ENCODE data around the gene KRT2. TPM values are rescaled to one million over a fixed set of nuclear protein-coding genes. Genes with fewer than 3 reads are reported as not detected.

Gene KRT2
- total and polyA plus RNA-seq, 7 donors = 0.38 TPM; not detected in 6

DNA sequence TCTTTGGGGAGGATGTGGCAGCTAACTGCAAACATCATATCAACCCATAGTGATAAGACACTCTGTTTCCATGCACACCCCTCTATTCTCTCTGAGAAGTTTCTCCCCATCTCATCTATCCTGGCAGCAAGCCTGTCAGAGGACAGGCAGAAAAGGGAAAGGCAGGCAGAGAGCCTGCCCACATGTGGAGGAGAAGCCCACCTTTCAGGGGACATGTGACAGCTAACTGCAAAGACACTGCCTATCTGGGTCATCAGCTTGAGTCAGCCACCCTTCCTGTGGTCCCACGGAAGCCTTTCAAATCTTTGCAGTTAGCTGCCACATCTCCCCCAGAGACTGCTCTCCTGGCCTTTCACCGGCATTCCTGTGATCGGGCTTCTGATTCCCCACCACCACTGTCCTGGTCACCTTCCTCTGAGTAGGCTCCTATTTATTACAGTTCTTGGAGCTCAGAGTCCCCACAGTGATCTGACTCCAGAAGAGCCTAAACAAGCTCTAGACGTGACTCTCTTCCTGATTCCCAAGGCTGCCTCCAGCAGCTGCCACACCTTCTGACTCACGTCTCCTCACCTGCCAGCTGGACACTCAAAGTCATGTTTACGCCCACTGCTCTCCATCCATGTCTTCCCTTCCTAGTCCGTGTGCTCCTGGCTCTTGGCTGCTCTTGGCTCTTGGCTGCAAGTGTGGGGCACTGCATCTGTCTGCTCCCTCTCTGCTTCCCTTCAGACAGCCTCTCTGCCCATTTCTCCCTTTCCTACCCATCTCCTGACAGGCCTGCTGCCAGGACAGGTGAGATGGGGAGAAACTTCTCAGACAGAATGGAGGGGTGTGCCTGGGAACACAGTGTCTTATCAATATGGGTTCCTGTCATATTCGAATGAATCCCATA, 35.7 kb upstream of the KRT2 start:
- H3K36me3 ChIP-seq = no peaks in the 10 kb centered on the region
- no peak for TF ChIP-seq EP300 (IDR thresholded peaks at IDR 0.05)
- TF ChIP-seq, protein P1, sequence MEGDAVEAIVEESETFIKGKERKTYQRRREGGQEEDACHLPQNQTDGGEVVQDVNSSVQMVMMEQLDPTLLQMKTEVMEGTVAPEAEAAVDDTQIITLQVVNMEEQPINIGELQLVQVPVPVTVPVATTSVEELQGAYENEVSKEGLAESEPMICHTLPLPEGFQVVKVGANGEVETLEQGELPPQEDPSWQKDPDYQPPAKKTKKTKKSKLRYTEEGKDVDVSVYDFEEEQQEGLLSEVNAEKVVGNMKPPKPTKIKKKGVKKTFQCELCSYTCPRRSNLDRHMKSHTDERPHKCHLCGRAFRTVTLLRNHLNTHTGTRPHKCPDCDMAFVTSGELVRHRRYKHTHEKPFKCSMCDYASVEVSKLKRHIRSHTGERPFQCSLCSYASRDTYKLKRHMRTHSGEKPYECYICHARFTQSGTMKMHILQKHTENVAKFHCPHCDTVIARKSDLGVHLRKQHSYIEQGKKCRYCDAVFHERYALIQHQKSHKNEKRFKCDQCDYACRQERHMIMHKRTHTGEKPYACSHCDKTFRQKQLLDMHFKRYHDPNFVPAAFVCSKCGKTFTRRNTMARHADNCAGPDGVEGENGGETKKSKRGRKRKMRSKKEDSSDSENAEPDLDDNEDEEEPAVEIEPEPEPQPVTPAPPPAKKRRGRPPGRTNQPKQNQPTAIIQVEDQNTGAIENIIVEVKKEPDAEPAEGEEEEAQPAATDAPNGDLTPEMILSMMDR (IDR thresholded peaks at IDR 0.05) = no peak
- no peak for TF ChIP-seq POLR2AphosphoS5 (IDR thresholded peaks at IDR 0.05)
- TF ChIP-seq POLR2A (IDR thresholded peaks at IDR 0.05) = no peak
- H3K9me3 ChIP-seq = no peaks in the 10 kb centered on the region
- no peak for DNase-seq
- intact Hi-C loops (cut with DNase I) = no loop called here
- H3K4me1 ChIP-seq = peaks cover 0 to 17% (median 12%) of the 10 kb centered on the region in 4 donors
- WGBS, 2 donors = 38 to 75% methylated on average over 8 of the region's 8 CpGs
- no peak overlapping the region for H3K4me3 ChIP-seq
- peaks cover 0 to 42% (median 18%) of the 10 kb centered on the region in 3 donors for H3K27me3 ChIP-seq
- no peak overlapping the region for H3K27ac ChIP-seq

- no peaks in the 10 kb centered on the region for H3K36me3 ChIP-seq
- no peak overlapping the region for H3K27ac ChIP-seq
- H3K27me3 ChIP-seq = peaks cover 0 to 42% (median 18%) of the 10 kb centered on the region in 3 donors
- no peak for DNase-seq
- intact Hi-C loops (cut with DNase I) = no loop called here
- TF ChIP-seq POLR2A (IDR thresholded peaks at IDR 0.05) (no peak), EP300 (IDR thresholded peaks at IDR 0.05) (no peak), POLR2AphosphoS5 (IDR thresholded peaks at IDR 0.05) (no peak)
- TF ChIP-seq, protein P1 (IDR thresholded peaks at IDR 0.05) = no peak
- H3K9me3 ChIP-seq = no peaks in the 10 kb centered on the region
- WGBS, 2 donors = 57 to 78% methylated on average over 9 of the region's 9 CpGs
- H3K4me1 ChIP-seq = peaks cover 0 to 17% (median 12%) of the 10 kb centered on the region in 4 donors
- H3K4me3 ChIP-seq = no peak overlapping the region
These were observed 34.9 kb upstream of the KRT2 start for GRCh38 chr12:52686756-52687487.

GRCh38 chr12:52686063-52686462, 34.1 kb upstream of the KRT2 start:
- no peak overlapping the region for H3K27ac ChIP-seq
- intact Hi-C loops (cut with DNase I) = no loop called here
- WGBS, 2 donors = 43 to 75% methylated on average over 3 of the region's 3 CpGs
- TF ChIP-seq EP300 (IDR thresholded peaks at IDR 0.05) (no peak), POLR2AphosphoS5 (IDR thresholded peaks at IDR 0.05) (no peak), POLR2A (IDR thresholded peaks at IDR 0.05) (no peak)
- TF ChIP-seq, protein P1 (IDR thresholded peaks at IDR 0.05) = no peak
- H3K36me3 ChIP-seq = no peaks in the 10 kb centered on the region
- H3K9me3 ChIP-seq = no peaks in the 10 kb centered on the region
- no peak overlapping the region for H3K4me3 ChIP-seq
- peaks cover 0 to 40% (median 18%) of the 10 kb centered on the region in 3 donors for H3K27me3 ChIP-seq
- H3K4me1 ChIP-seq = peaks cover 0 to 12% (median 8%) of the 10 kb centered on the region in 4 donors
- no peak for DNase-seq

DNA sequence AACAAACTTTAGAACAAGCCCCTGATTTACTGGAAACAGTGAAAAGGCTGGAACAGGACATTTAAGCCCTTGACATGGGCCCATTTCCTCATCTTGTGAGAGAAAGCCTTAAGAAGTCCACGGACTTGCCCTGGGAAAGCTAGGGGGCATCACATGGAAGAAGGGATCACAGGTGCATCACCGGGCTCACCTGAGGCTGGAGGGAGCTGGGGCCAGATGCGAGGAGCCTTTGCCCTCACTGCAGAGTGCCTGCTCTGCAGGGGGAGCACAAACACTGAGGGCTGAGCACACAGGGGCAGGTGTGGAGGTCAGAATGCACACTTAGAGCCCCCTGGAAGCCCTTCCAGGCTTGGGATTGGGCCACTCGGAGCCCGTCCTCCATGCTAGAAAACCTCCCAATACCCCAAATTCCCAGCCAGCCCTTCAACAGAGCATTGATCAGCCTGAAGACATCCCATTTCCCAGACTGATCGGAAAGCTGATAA, 33.4 kb upstream of the KRT2 start:
- intact Hi-C loops (cut with DNase I) = no loop called here
- DNase-seq = no peak
- 77 to 80% methylated on average over 6 of the region's 6 CpGs for WGBS, 2 donors
- Histone ChIP-seq H3K27ac (no peak overlapping the region), H3K4me1 (peaks cover 0 to 6% (median 2%) of the 10 kb centered on the region in 4 donors), H3K9me3 (no peaks in the 10 kb centered on the region), H3K36me3 (no peaks in the 10 kb centered on the region), H3K27me3 (peaks cover 0 to 35% (median 16%) of the 10 kb centered on the region in 3 donors), H3K4me3 (no peak overlapping the region)
- TF ChIP-seq POLR2AphosphoS5 (IDR thresholded peaks at IDR 0.05) = no peak
- TF ChIP-seq EP300 (IDR thresholded peaks at IDR 0.05) = no peak

- intact Hi-C loops (cut with DNase I) = no loop called here
- Histone ChIP-seq H3K4me1 (no peaks in the 10 kb centered on the region), H3K9me3 (no peaks in the 10 kb centered on the region), H3K27me3 (peaks cover 0 to 25% (median 7%) of the 10 kb centered on the region in 3 donors), H3K27ac (no peak overlapping the region), H3K36me3 (no peaks in the 10 kb centered on the region), H3K4me3 (no peak overlapping the region)
- DNase-seq = no peak
- WGBS, 2 donors = 91 to 92% methylated on average over 2 of the region's 2 CpGs
- no peak for TF ChIP-seq EP300 (IDR thresholded peaks at IDR 0.05)
- TF ChIP-seq, protein P1 (IDR thresholded peaks at IDR 0.05) = no peak
- TF ChIP-seq POLR2AphosphoS5 (IDR thresholded peaks at IDR 0.05) = no peak
- TF ChIP-seq POLR2A (IDR thresholded peaks at IDR 0.05) = no peak
These were observed 32.4 kb upstream of the KRT2 start for GRCh38 chr12:52684431-52684830.
